Stimulated activated effector memory CD8-positive, alpha-beta T cell treated with anti-CD3 and anti-CD28 coated beads, Interleukin-12 subunit alpha, Interleukin-12 subunit beta, amount 100 ng/mL, for 72 hours (primary cell): ENCODE results near the gene LRP8.

Source experiments
- ATAC-seq: fragments of 150-1000 bp; cut with Tn5 transposase; 2 replicates; pipeline ENCODE4 v1.10.0; 2021
- DNase-seq, 2 donors: peaks; one replicate each; pipeline ENCODE4 v3.0.0; 2021 to 2022; ENCODE audit warnings: low spot score in 2 of 2
- H3K27ac Mint-ChIP-seq: one replicate; pipeline ENCODE4 v1.8.0; 2022; ENCODE audit warnings: mild to moderate bottlenecking, mixed read lengths
- H3K36me3 Mint-ChIP-seq: one replicate; pipeline ENCODE4 v1.8.0; 2022; ENCODE audit warnings: mild to moderate bottlenecking, mixed read lengths
- H3K4me1 Mint-ChIP-seq: one replicate; pipeline ENCODE4 v1.8.0; 2022; ENCODE audit warnings: mixed read lengths
- H3K4me3 Mint-ChIP-seq: one replicate; pipeline ENCODE4 v1.8.0; 2022; ENCODE audit warnings: mild to moderate bottlenecking, mixed read lengths
- H3K9me3 Mint-ChIP-seq: one replicate; pipeline ENCODE4 v1.8.0; 2022; ENCODE audit warnings: mixed read lengths

The LRP8 gene

GRCh38 chr1:53328009-53328461 lies at the start of gene LRP8:
TSS of gene LRP8 (minus strand) at chr1:53328070. CDS start at chr1:53327912, 158 bp downstream.
- H3K9me3 Mint-ChIP-seq: no peaks in the 10 kb centered on the region
- H3K4me3 Mint-ChIP-seq: peak within 1 kb of the TSS; percentile 95
- H3K27ac Mint-ChIP-seq: peak within 1 kb of the TSS; percentile 95
- DNase-seq: peak; percentile 73 to 86
- peak; percentile 61 for ATAC-seq
- H3K4me1 Mint-ChIP-seq: peaks cover 49% of the 10 kb centered on the region
- peaks cover 52% of the 10 kb centered on the region for H3K36me3 Mint-ChIP-seq

- H3K4me3 Mint-ChIP-seq: no peak overlapping the region
- ATAC-seq (no peak), DNase-seq (no peak)
- H3K4me1 Mint-ChIP-seq: no peaks in the 10 kb centered on the region
- H3K9me3 Mint-ChIP-seq: no peaks in the 10 kb centered on the region
- H3K36me3 Mint-ChIP-seq: no peaks in the 10 kb centered on the region
- no peak overlapping the region for H3K27ac Mint-ChIP-seq
These were observed 49.6 kb upstream of the LRP8 start for GRCh38 chr1:53377438-53377841.

GRCh38 chr1:53376742-53377437 lies 49.0 kb upstream of the LRP8 start:
- DNase-seq (no peak), ATAC-seq (no peak)
- no peaks in the 10 kb centered on the region for H3K4me1 Mint-ChIP-seq
- no peak overlapping the region for H3K27ac Mint-ChIP-seq
- H3K36me3 Mint-ChIP-seq: no peaks in the 10 kb centered on the region
- H3K9me3 Mint-ChIP-seq: no peaks in the 10 kb centered on the region
- H3K4me3 Mint-ChIP-seq: no peak overlapping the region

GRCh38 chr1:53376041-53376461 lies 48.2 kb upstream of the LRP8 start:
- ATAC-seq (no peak), DNase-seq (no peak)
- no peaks in the 10 kb centered on the region for H3K4me1 Mint-ChIP-seq
- H3K9me3 Mint-ChIP-seq: no peaks in the 10 kb centered on the region
- H3K4me3 Mint-ChIP-seq: no peak overlapping the region
- no peaks in the 10 kb centered on the region for H3K36me3 Mint-ChIP-seq
- H3K27ac Mint-ChIP-seq: no peak overlapping the region

- ATAC-seq: no peak
- no peak overlapping the region for H3K27ac Mint-ChIP-seq
These were observed 47.6 kb upstream of the LRP8 start for GRCh38 chr1:53375440-53375839.

GRCh38 chr1:53373246-53373645 lies 45.4 kb upstream of the LRP8 start:
- peaks cover 5% of the 10 kb centered on the region for H3K4me1 Mint-ChIP-seq
- no peaks in the 10 kb centered on the region for H3K36me3 Mint-ChIP-seq
- DNase-seq (no peak), ATAC-seq (no peak)
- H3K9me3 Mint-ChIP-seq: no peaks in the 10 kb centered on the region
- no peak overlapping the region for H3K27ac Mint-ChIP-seq
- no peak overlapping the region for H3K4me3 Mint-ChIP-seq

More at GRCh38 chr1:53375440-53375839, 47.6 kb upstream of the LRP8 start:
- Mint-ChIP-seq H3K36me3 (no peaks in the 10 kb centered on the region), H3K4me3 (no peak overlapping the region), H3K9me3 (no peaks in the 10 kb centered on the region), H3K4me1 (no peaks in the 10 kb centered on the region)
- DNase-seq: no peak

GRCh38 chr1:53372501-53372951 lies 44.7 kb upstream of the LRP8 start:
- no peak overlapping the region for H3K4me3 Mint-ChIP-seq
- no peak overlapping the region for H3K27ac Mint-ChIP-seq
- DNase-seq (peak in 1 of 2 donors; percentile 38), ATAC-seq (no peak)
- H3K9me3 Mint-ChIP-seq: no peaks in the 10 kb centered on the region
- no peaks in the 10 kb centered on the region for H3K36me3 Mint-ChIP-seq
- H3K4me1 Mint-ChIP-seq: peaks cover 12% of the 10 kb centered on the region

GRCh38 chr1:53371851-53372250 lies 44.0 kb upstream of the LRP8 start:
- ATAC-seq (no peak), DNase-seq (no peak)
- H3K36me3 Mint-ChIP-seq: no peaks in the 10 kb centered on the region
- H3K9me3 Mint-ChIP-seq: no peaks in the 10 kb centered on the region
- peaks cover 13% of the 10 kb centered on the region for H3K4me1 Mint-ChIP-seq
- no peak overlapping the region for H3K27ac Mint-ChIP-seq
- H3K4me3 Mint-ChIP-seq: no peak overlapping the region

- H3K36me3 Mint-ChIP-seq: no peaks in the 10 kb centered on the region
- H3K4me3 Mint-ChIP-seq: no peak overlapping the region
- DNase-seq: peak in 1 of 2 donors; percentile 37
- no peak overlapping the region for H3K27ac Mint-ChIP-seq
- peaks cover 13% of the 10 kb centered on the region for H3K4me1 Mint-ChIP-seq
- no peak for ATAC-seq
- H3K9me3 Mint-ChIP-seq: no peaks in the 10 kb centered on the region
These were observed 43.3 kb upstream of the LRP8 start for GRCh38 chr1:53371121-53371666.

GRCh38 chr1:53370369-53370961 lies 42.6 kb upstream of the LRP8 start:
- H3K27ac Mint-ChIP-seq: no peak overlapping the region
- H3K36me3 Mint-ChIP-seq: no peaks in the 10 kb centered on the region
- DNase-seq (peak in 1 of 2 donors; percentile 38), ATAC-seq (no peak)
- no peaks in the 10 kb centered on the region for H3K9me3 Mint-ChIP-seq
- H3K4me1 Mint-ChIP-seq: peaks cover 13% of the 10 kb centered on the region
- no peak overlapping the region for H3K4me3 Mint-ChIP-seq

- H3K4me3 Mint-ChIP-seq: no peak overlapping the region
- DNase-seq: peak in 1 of 2 donors; percentile 30
These were observed 41.9 kb upstream of the LRP8 start for GRCh38 chr1:53369761-53370160.

GRCh38 chr1:53369034-53369750 lies 41.3 kb upstream of the LRP8 start:
- no peak for DNase-seq
- no peak overlapping the region for H3K4me3 Mint-ChIP-seq

More at GRCh38 chr1:53369761-53370160, 41.9 kb upstream of the LRP8 start:
- no peaks in the 10 kb centered on the region for H3K9me3 Mint-ChIP-seq
- no peak for ATAC-seq
- no peak overlapping the region for H3K27ac Mint-ChIP-seq
- no peaks in the 10 kb centered on the region for H3K36me3 Mint-ChIP-seq
- H3K4me1 Mint-ChIP-seq: peaks cover 13% of the 10 kb centered on the region

GRCh38 chr1:53368314-53369033 lies 40.6 kb upstream of the LRP8 start:
- no peak for DNase-seq
- H3K27ac Mint-ChIP-seq: peak overlapping the region; percentile 93
- no peaks in the 10 kb centered on the region for H3K9me3 Mint-ChIP-seq
- no peaks in the 10 kb centered on the region for H3K36me3 Mint-ChIP-seq
- peaks cover 13% of the 10 kb centered on the region for H3K4me1 Mint-ChIP-seq
- ATAC-seq: no peak
- H3K4me3 Mint-ChIP-seq: peak overlapping the region; percentile 60

More at GRCh38 chr1:53369034-53369750, 41.3 kb upstream of the LRP8 start:
- Mint-ChIP-seq H3K27ac (no peak overlapping the region), H3K36me3 (no peaks in the 10 kb centered on the region), H3K4me1 (peaks cover 13% of the 10 kb centered on the region), H3K9me3 (no peaks in the 10 kb centered on the region)
- no peak for ATAC-seq

- Mint-ChIP-seq H3K4me1 (peaks cover 13% of the 10 kb centered on the region), H3K36me3 (no peaks in the 10 kb centered on the region), H3K27ac (peak overlapping the region; percentile 93), H3K9me3 (no peaks in the 10 kb centered on the region), H3K4me3 (peak overlapping the region; percentile 60)
- DNase-seq: no peak
- ATAC-seq: peak; percentile 90
These were observed 39.8 kb upstream of the LRP8 start for GRCh38 chr1:53367503-53368313.
